Suprapubic skin (tissue), 4 donors: Measurements from ENCODE around the gene TREM2. TPM values are rescaled to one million over a fixed set of nuclear protein-coding genes. Genes with fewer than 3 reads are reported as not detected.

Experiments
- DNase-seq, 2 donors: peaks; one replicate each; pipeline ENCODE4 v3.0.0-alpha.2; 2019; ENCODE audit warnings: low spot score in 2 of 2
- H3K27ac ChIP-seq: fragments of 200-600 bp; sonication (generic); one replicate; pipeline ENCODE4 v1.5.1; 2019
- H3K27me3 ChIP-seq: fragments of 200-600 bp; sonication (generic); one replicate; pipeline ENCODE4 v1.5.1; 2019
- H3K36me3 ChIP-seq: fragments of 200-600 bp; sonication (generic); one replicate; pipeline ENCODE4 v1.5.1; 2019
- H3K4me1 ChIP-seq: fragments of 200-600 bp; sonication (generic); one replicate; pipeline ENCODE4 v1.5.1; 2019
- H3K4me3 ChIP-seq: fragments of 200-600 bp; sonication (generic); one replicate; pipeline ENCODE4 v1.5.1; 2019; ENCODE audit warnings: mild to moderate bottlenecking
- H3K9me3 ChIP-seq: fragments of 200-600 bp; sonication (generic); one replicate; pipeline ENCODE4 v1.5.1; 2019
- EP300 ChIP-seq: sonication (generic); formaldehyde crosslinking; IDR thresholded peaks from one replicate; pipeline ENCODE4 v1.6.1; 2017; ENCODE audit warnings: antibody characterized with exemption
- POLR2A ChIP-seq, 2 donors: fragments of 450-650 bp; IDR thresholded peaks; one replicate each; pipeline ENCODE4 v1.6.1; 2017; ENCODE audit warnings: antibody characterized with exemption in 2 of 2, mild to moderate bottlenecking in 2 of 2, moderate library complexity in 2 of 2
- POLR2AphosphoS5 ChIP-seq, 3 donors: sonication (generic); formaldehyde crosslinking; IDR thresholded peaks; one replicate each; pipeline ENCODE4 v1.6.1; 2017; ENCODE audit warnings: antibody characterized with exemption in 3 of 3
- WGBS: methylation state at CpG from one replicate; pipeline ENCODE4 v1.1.5; 2018; 5-methylcytosine and 5-hydroxymethylcytosine counted together
- total RNA-seq, 4 donors: library from RNA; depleted of rRNA; stranded (reverse); fragments of >200 nt; gene quantifications; one replicate each; pipeline ENCODE4 v1.1.0, GENCODE V29; 2016
- TF ChIP-seq, protein P1 (sequence below), 2 donors: fragments of 200-600 bp in 1 of 2; fragments of 450-650 bp in 1 of 2; sonication (generic) in 1 of 2; IDR thresholded peaks; one replicate each; pipeline ENCODE4 v1.5.1; 2016 to 2019; ENCODE audit warnings: antibody characterized with exemption in 2 of 2, mild to moderate bottlenecking in 1 of 2, moderate library complexity in 1 of 2

TREM2 gene
- total RNA-seq, 4 donors from 2014 or later, result 0.99 TPM; not detected in 3

DNA sequence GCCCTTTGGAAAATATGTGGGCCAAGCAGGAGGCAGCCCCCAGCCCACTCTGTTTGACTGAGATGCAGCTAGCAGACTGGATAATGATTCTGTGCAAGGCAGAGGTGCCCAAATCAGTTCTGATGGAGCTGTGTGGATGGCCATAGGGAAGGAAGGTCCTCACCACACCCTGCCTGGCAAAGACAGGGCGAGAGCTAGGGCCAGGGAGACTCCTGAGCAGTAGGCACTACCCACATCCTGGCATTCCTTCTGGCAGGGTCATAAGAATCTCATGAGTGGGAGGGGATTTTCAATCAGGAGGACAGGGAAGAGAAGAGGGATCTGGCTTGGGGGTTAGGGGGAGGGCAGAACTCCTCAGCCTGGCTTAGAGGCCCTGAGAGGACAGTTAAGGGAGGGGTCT lies 18.6 kb upstream of the TREM2 start:
- DNase-seq, result peak in 1 of 2 donors; percentile 21
- Histone ChIP-seq H3K9me3 (no peaks in the 10 kb centered on the region), H3K4me3 (no peak overlapping the region), H3K36me3 (no peaks in the 10 kb centered on the region), H3K27ac (no peak overlapping the region), H3K27me3 (no peaks in the 10 kb centered on the region), H3K4me1 (no peaks in the 10 kb centered on the region)
- WGBS, result 31% methylated on average over 1 of the region's 1 CpG
- TF ChIP-seq POLR2AphosphoS5 (IDR thresholded peaks at IDR 0.05), result no peak
- no peak for TF ChIP-seq POLR2A (IDR thresholded peaks at IDR 0.05)
- TF ChIP-seq, protein P1, sequence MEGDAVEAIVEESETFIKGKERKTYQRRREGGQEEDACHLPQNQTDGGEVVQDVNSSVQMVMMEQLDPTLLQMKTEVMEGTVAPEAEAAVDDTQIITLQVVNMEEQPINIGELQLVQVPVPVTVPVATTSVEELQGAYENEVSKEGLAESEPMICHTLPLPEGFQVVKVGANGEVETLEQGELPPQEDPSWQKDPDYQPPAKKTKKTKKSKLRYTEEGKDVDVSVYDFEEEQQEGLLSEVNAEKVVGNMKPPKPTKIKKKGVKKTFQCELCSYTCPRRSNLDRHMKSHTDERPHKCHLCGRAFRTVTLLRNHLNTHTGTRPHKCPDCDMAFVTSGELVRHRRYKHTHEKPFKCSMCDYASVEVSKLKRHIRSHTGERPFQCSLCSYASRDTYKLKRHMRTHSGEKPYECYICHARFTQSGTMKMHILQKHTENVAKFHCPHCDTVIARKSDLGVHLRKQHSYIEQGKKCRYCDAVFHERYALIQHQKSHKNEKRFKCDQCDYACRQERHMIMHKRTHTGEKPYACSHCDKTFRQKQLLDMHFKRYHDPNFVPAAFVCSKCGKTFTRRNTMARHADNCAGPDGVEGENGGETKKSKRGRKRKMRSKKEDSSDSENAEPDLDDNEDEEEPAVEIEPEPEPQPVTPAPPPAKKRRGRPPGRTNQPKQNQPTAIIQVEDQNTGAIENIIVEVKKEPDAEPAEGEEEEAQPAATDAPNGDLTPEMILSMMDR (IDR thresholded peaks at IDR 0.05), result no peak
- TF ChIP-seq EP300, result no peak

DNA sequence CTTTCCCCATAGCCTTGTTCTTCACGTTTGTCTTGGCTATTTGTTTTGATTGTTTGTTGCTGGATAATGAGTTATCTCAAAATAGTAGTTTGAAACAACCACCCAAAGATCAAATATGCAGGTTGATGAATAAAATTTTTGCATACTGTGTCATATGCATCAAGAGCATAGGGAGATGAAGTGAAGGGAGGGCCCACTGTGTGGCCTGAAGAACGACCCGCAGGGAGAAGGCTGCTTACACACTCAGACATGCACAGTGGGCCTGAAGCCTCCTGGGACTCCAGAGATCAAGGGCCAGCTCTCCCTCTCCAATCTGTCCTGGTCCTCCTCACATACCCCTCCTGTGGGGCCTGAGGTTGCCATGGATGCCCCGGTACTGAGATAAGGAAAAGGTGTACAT lies 16.2 kb upstream of the TREM2 start:
- no peak overlapping the region for H3K4me3 ChIP-seq
- no peaks in the 10 kb centered on the region for H3K4me1 ChIP-seq
- H3K36me3 ChIP-seq, result no peaks in the 10 kb centered on the region
- peaks cover 3% of the 10 kb centered on the region for H3K27me3 ChIP-seq
- no peak for DNase-seq
- TF ChIP-seq POLR2AphosphoS5 (IDR thresholded peaks at IDR 0.05), result no peak
- no peak for TF ChIP-seq EP300
- no peak for TF ChIP-seq POLR2A (IDR thresholded peaks at IDR 0.05)
- TF ChIP-seq, protein P1 (IDR thresholded peaks at IDR 0.05), result no peak
- H3K9me3 ChIP-seq, result no peaks in the 10 kb centered on the region
- H3K27ac ChIP-seq, result no peak overlapping the region
- WGBS, result 63% methylated on average over 4 of the region's 4 CpGs

DNA sequence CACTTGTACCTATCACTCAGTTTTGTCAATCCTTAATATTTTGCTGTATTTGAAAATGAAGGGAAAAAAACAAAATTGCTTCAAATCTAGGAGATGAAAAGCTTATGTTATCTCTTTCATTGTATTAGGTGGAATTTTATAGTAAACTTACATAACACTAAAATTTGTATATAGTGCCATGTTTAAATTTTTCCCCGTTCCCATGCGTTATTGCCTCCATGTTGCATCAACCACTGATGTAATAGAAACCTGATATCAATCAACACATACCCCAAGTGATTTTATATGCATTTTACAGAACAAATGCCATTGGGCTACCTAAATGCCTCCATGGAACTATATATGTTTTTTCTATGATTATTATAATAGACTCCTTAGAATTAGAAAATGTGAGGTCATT lies 14.8 kb upstream of the TREM2 start:
- no peak for DNase-seq
- TF ChIP-seq, protein P1 (IDR thresholded peaks at IDR 0.05), result no peak
- no peak for TF ChIP-seq POLR2A (IDR thresholded peaks at IDR 0.05)
- TF ChIP-seq EP300, result no peak
- TF ChIP-seq POLR2AphosphoS5 (IDR thresholded peaks at IDR 0.05), result no peak
- H3K36me3 ChIP-seq, result no peaks in the 10 kb centered on the region
- no peak overlapping the region for H3K4me3 ChIP-seq
- no peaks in the 10 kb centered on the region for H3K9me3 ChIP-seq
- H3K4me1 ChIP-seq, result no peaks in the 10 kb centered on the region
- WGBS, result 92% methylated on average over 2 of the region's 2 CpGs
- H3K27me3 ChIP-seq, result peaks cover 4% of the 10 kb centered on the region
- no peak overlapping the region for H3K27ac ChIP-seq

DNA sequence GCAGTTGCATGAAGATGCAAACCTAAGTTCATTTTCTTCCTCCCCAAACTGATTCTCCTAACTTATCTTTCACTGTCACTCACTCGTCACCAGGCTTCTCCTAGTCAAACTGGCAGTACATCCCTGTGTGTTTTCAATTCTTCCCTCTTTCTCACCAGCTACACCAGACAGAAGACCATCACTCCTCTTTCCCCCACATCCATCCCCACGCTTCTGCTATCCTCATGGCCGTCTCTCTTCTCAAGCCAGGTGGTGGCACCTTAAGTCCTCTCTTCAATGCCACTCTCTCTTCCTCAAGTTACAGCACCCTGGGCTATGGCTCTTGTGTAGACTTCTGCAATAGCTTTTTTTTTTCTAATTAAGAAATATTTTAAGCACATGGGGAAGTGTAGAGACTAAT lies 14.4 kb upstream of the TREM2 start:
- no peaks in the 10 kb centered on the region for H3K4me1 ChIP-seq
- TF ChIP-seq POLR2AphosphoS5 (IDR thresholded peaks at IDR 0.05), result no peak
- TF ChIP-seq EP300, result no peak
- TF ChIP-seq, protein P1 (IDR thresholded peaks at IDR 0.05), result no peak
- TF ChIP-seq POLR2A (IDR thresholded peaks at IDR 0.05), result no peak
- H3K4me3 ChIP-seq, result no peak overlapping the region
- WGBS, result 77% methylated on average over 3 of the region's 3 CpGs
- no peaks in the 10 kb centered on the region for H3K36me3 ChIP-seq
- H3K27ac ChIP-seq, result no peak overlapping the region
- peaks cover 4% of the 10 kb centered on the region for H3K27me3 ChIP-seq
- DNase-seq, result no peak
- no peaks in the 10 kb centered on the region for H3K9me3 ChIP-seq

DNA sequence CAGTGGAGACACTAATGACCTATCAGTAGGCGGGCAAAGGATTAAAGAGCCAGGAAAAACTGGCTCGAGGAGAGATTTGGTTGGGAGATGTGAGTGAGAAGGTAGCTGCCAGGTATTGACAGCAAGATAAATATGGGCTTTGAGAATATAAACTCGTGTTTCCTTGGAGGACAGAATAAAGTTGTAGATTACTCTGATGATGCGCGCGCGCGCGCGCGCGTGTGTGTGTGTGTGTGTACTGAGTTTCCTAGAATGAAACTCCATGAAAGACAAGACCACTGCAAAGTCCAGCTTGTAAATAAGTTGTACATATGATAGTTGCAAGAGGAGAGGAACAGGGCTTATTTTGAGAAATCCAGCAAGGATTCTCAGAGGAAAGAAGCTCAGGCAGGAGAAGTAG lies 13.3 kb upstream of the TREM2 start:
- peaks cover 4% of the 10 kb centered on the region for H3K27me3 ChIP-seq
- H3K4me3 ChIP-seq, result no peak overlapping the region
- no peaks in the 10 kb centered on the region for H3K9me3 ChIP-seq
- no peaks in the 10 kb centered on the region for H3K36me3 ChIP-seq
- H3K27ac ChIP-seq, result no peak overlapping the region
- TF ChIP-seq, protein P1 (IDR thresholded peaks at IDR 0.05), result no peak
- TF ChIP-seq POLR2AphosphoS5 (IDR thresholded peaks at IDR 0.05) (no peak), EP300 (no peak), POLR2A (IDR thresholded peaks at IDR 0.05) (no peak)
- H3K4me1 ChIP-seq, result no peaks in the 10 kb centered on the region
- 92% methylated on average over 12 of the region's 12 CpGs for WGBS
- no peak for DNase-seq
